IMR-90 (cell line): ENCODE measurements around the gene TMEM117. TPM values are rescaled to one million over a fixed set of nuclear protein-coding genes. Genes with fewer than 3 reads are reported as not detected.

Experiments
- ATAC-seq: fragments of 200-7000 bp; cut with Tn5 transposase; 2 replicates; pipeline ENCODE4 v1.9.1; 2020; ENCODE audit warnings: low read depth, mild to moderate bottlenecking, moderate library complexity
- BruUV-seq: library from RNA; stranded (reverse); fragments of 400-500 nt; replicated peaks from 2 replicates; lab custom pipeline; 2021; lab: Mats Ljungman, UMichigan
- CTCF ChIA-PET: fragments of 300-600 bp; formaldehyde crosslinking; extraction: SDS; loops from one replicate; lab custom pipeline; 2021; ENCODE audit warnings: antibody characterized with exemption; lab: Yijun Ruan, JAX
- POLR2A ChIA-PET: fragments of 300-600 bp; sonication (Branson Sonifier 250); formaldehyde crosslinking; loops from one replicate; lab custom pipeline; 2022; ENCODE audit warnings: antibody characterized with exemption; ENCODE audit not compliant: unreplicated experiment; lab: Charles Lee
- DNase-seq: peaks from one replicate; pipeline ENCODE4 v3.0.0; 2013
- H2AFZ ChIP-seq: replicated peaks from 2 replicates; pipeline ENCODE3; 2013; ENCODE audit warnings: low read length, mild to moderate bottlenecking; ENCODE audit not compliant: poor library complexity
- H2AK5ac ChIP-seq: 2 replicates; pipeline ENCODE4 v1.6.1; 2013; ENCODE audit warnings: low read depth, low read length, inconsistent platforms
- H2AK9ac ChIP-seq: replicated peaks from 2 replicates; pipeline ENCODE3; 2013; ENCODE audit warnings: mild to moderate bottlenecking, low read depth, low read length, moderate library complexity; ENCODE audit not compliant: poor library complexity
- H2BK120ac ChIP-seq: 2 replicates; pipeline ENCODE4 v1.6.1; 2013; ENCODE audit warnings: low read depth, low read length, inconsistent platforms
- H2BK15ac ChIP-seq: 3 replicates; pipeline ENCODE4 v1.6.1; 2013; ENCODE audit warnings: low read depth, low read length, inconsistent platforms
- H2BK20ac ChIP-seq: 2 replicates; pipeline ENCODE4 v1.6.1; 2013; ENCODE audit warnings: low read depth, mild to moderate bottlenecking, inconsistent platforms, low read length, moderate library complexity
- H2BK5ac ChIP-seq: 2 replicates; pipeline ENCODE4 v1.6.1; 2013; ENCODE audit warnings: mild to moderate bottlenecking, low read depth, low read length, inconsistent platforms; ENCODE audit not compliant: poor library complexity, severe bottlenecking
- H3K14ac ChIP-seq: replicated peaks from 2 replicates; pipeline ENCODE4 v1.6.1; 2013; ENCODE audit warnings: low read depth, low read length, inconsistent platforms
- H3K18ac ChIP-seq: 2 replicates; pipeline ENCODE4 v1.6.1; 2013; ENCODE audit warnings: low read depth, low read length, control low read depth
- H3K23ac ChIP-seq: 2 replicates; pipeline ENCODE4 v1.6.1; 2013; ENCODE audit warnings: low read depth, low read length, inconsistent platforms
- H3K27ac ChIP-seq: 2 replicates; pipeline ENCODE4 v1.5.1; 2013; ENCODE audit warnings: mild to moderate bottlenecking, control low read depth, low read length; ENCODE audit not compliant: insufficient read depth
- H3K27me3 ChIP-seq: 2 replicates; pipeline ENCODE4 v1.6.1; 2013; ENCODE audit warnings: low read length; ENCODE audit not compliant: control insufficient read depth, insufficient read depth
- H3K36me3 ChIP-seq: 2 replicates; pipeline ENCODE4 v1.6.1; 2013; ENCODE audit warnings: low read length, mixed read lengths; ENCODE audit not compliant: control insufficient read depth, insufficient read depth
- H3K4ac ChIP-seq: 2 replicates; pipeline ENCODE4 v1.6.1; 2013; ENCODE audit warnings: low read depth, low read length, inconsistent platforms
- H3K4me1 ChIP-seq: 2 replicates; pipeline ENCODE4 v1.6.1; 2013; ENCODE audit warnings: low read length, mixed read lengths; ENCODE audit not compliant: control insufficient read depth, insufficient read depth
- H3K4me2 ChIP-seq: 2 replicates; pipeline ENCODE4 v1.6.1; 2013; ENCODE audit warnings: low read depth, mild to moderate bottlenecking, control low read depth, low read length, moderate library complexity
- H3K4me3 ChIP-seq: 2 replicates; pipeline ENCODE4 v1.5.1; 2013; ENCODE audit warnings: low read depth, mild to moderate bottlenecking, control low read depth, low read length, moderate library complexity; ENCODE audit not compliant: insufficient read depth
- H3K56ac ChIP-seq: 2 replicates; pipeline ENCODE4 v1.6.1; 2013; ENCODE audit warnings: low read length, inconsistent platforms; ENCODE audit not compliant: insufficient read depth; ENCODE audit errors: extremely low read depth
- H3K79me1 ChIP-seq, 2 experiments: 2 replicates each; pipeline ENCODE4 v1.6.1; 2013; ENCODE audit warnings: low read length in 2 of 2, inconsistent platforms in 1 of 2, low read depth in 1 of 2
- H3K9ac ChIP-seq: 2 replicates; pipeline ENCODE4 v1.6.1; 2013; ENCODE audit warnings: low read depth, low read length, control low read depth
- H3K9me1 ChIP-seq: 2 replicates; pipeline ENCODE4 v1.6.1; 2013; ENCODE audit warnings: low read length, inconsistent platforms; ENCODE audit not compliant: insufficient read depth
- H3K9me3 ChIP-seq: 2 replicates; pipeline ENCODE4 v1.6.1; 2013; ENCODE audit warnings: low read length; ENCODE audit not compliant: control insufficient read depth, insufficient read depth
- H4K20me1 ChIP-seq: 2 replicates; pipeline ENCODE4 v1.6.1; 2013; ENCODE audit warnings: low read length, inconsistent platforms; ENCODE audit not compliant: insufficient read depth
- H4K5ac ChIP-seq: 2 replicates; pipeline ENCODE4 v1.6.1; 2013; ENCODE audit warnings: mild to moderate bottlenecking, low read depth, low read length, control low read depth
- H4K8ac ChIP-seq, 2 experiments: 2 replicates each; pipeline ENCODE4 v1.6.1; 2013; ENCODE audit warnings: low read depth in 2 of 2, low read length in 2 of 2, control low read depth in 1 of 2, inconsistent platforms in 1 of 2
- H4K91ac ChIP-seq: 2 replicates; pipeline ENCODE4 v1.6.1; 2013; ENCODE audit warnings: low read depth, low read length, inconsistent platforms; ENCODE audit not compliant: insufficient read depth
- BHLHE40 ChIP-seq: fragments of 150-350 bp; IDR thresholded peaks from 2 replicates; pipeline ENCODE4 v1.6.1; 2016; ENCODE audit warnings: mild to moderate bottlenecking, low read depth, low read length
- CHD1 ChIP-seq: IDR thresholded peaks from 2 replicates; pipeline ENCODE4 v1.6.1; 2012; ENCODE audit warnings: low read depth, low read length, improper control_type of control experiment
- CTCF ChIP-seq: conservative IDR thresholded peaks from 2 replicates; pipeline ENCODE4 v1.5.1; 2012; ENCODE audit warnings: mild to moderate bottlenecking, low read depth, low read length, improper control_type of control experiment
- MAFK ChIP-seq: IDR thresholded peaks from 2 replicates; pipeline ENCODE4 v1.6.1; 2012; ENCODE audit warnings: low read depth, low read length, improper control_type of control experiment
- MAZ ChIP-seq: IDR thresholded peaks from 2 replicates; pipeline ENCODE4 v1.6.1; 2012; ENCODE audit warnings: low read depth, mild to moderate bottlenecking, low read length, improper control_type of control experiment, moderate library complexity, borderline replicate concordance
- MXI1 ChIP-seq: IDR thresholded peaks from 2 replicates; pipeline ENCODE4 v1.6.1; 2012; ENCODE audit warnings: low read depth, mild to moderate bottlenecking, low read length, moderate library complexity, borderline replicate concordance
- POLR2A ChIP-seq: IDR thresholded peaks from 2 replicates; pipeline ENCODE4 v1.6.1; 2012; ENCODE audit warnings: mild to moderate bottlenecking, low read depth, low read length
- RFX5 ChIP-seq: IDR thresholded peaks from 2 replicates; pipeline ENCODE4 v1.8.0; 2012; ENCODE audit warnings: low read depth, mild to moderate bottlenecking, low read length, moderate library complexity
- WGBS, 2 experiments: methylation state at CpG; one replicate each; pipeline versions ENCODE4 v1.1.5 to v1.1.7; 2013; ENCODE audit warnings: missing lambda C conversion rate in 2 of 2; ENCODE audit not compliant: insufficient read length in 1 of 2; ENCODE audit errors: extremely low coverage in 2 of 2; 5-methylcytosine and 5-hydroxymethylcytosine counted together
- dilution Hi-C: fragments of 300-500 bp; cut with HindIII; formaldehyde crosslinking; loops from one replicate; pipeline ENCODE4 v1.14.3; 2018; ENCODE audit warnings: low sequenced_read_pairs; ENCODE audit not compliant: unreplicated experiment
- in situ Hi-C: fragments of 300-500 bp; cut with MboI; formaldehyde crosslinking; loops from 3 replicates; pipeline ENCODE4 v1.14.3; 2019; ENCODE audit warnings: low sequenced_read_pairs, inconsistent platforms, mixed read lengths
- intact Hi-C: fragments of 100-400 bp; cut with micrococcal nuclease; formaldehyde crosslinking; loops from 2 replicates; pipeline ENCODE4 v1.10.0; 2022
- polyA plus RNA-seq, 3 experiments: library from polyadenylated mRNA; depleted of rRNA; stranded (reverse); fragments of >200 nt; gene quantifications; 2 replicates each; pipeline ENCODE4 v1.2.3, GENCODE V29; 2012; ENCODE audit warnings: low replicate concordance in 1 of 3
- total RNA-seq: library from RNA; depleted of rRNA; stranded (reverse); fragments of >200 nt; gene quantifications from 2 replicates; pipeline ENCODE4 v1.2.3, GENCODE V29; 2012

TMEM117 gene
- total and polyA plus RNA-seq, 2 of the 4 experiments (the other 2 are of a cell fraction): 8.7 to 21.0 TPM

DNA sequence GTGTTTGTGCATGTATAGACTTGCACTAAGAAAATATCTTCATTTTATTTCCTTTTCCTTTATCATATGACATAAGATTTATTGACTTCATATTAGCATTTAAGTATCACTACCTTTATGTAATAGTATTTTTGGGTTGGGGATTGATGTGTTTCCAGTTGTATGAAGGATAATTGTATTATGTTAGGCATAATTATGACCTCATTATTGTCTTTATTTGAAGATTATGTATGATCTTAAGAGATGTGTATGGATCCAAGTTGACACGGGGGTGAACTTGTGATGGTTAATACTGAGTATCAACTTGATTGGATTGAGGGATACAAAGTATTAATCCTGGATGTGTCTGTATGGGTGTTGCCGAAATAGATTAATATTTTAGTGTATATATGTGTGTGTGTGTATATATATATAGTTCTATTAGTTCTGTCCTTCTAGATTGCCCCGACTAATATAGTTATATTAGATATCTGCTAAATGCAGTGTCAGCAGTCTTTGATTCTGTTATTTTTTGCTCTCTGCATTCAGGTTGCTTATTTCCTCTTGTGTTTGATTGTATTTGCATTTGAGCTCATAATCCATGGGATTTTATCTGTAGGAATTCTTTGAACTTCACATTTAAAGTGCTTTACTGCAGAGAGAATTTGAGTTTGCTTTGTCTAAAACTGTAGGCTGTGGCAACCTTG lies 211.0 kb downstream of the TMEM117 start:
- Histone ChIP-seq H4K91ac (no peak overlapping the region), H2BK120ac (no peak overlapping the region), H4K5ac (no peak overlapping the region), H3K4me1 (no peaks in the 10 kb centered on the region), H3K9ac (no peak overlapping the region), H3K4me3 (no peak overlapping the region), H4K20me1 (no peaks in the 10 kb centered on the region), H2BK15ac (no peak overlapping the region), H3K56ac (no peak overlapping the region), H3K23ac (no peak overlapping the region), H3K79me1 (no peaks in the 10 kb centered on the region), H2AK9ac (no peak overlapping the region), H3K4me2 (no peak overlapping the region), H2BK20ac (no peak overlapping the region), H3K18ac (no peak overlapping the region), H3K27ac (no peak overlapping the region), H2AK5ac (no peak overlapping the region), H2AFZ (no peak overlapping the region), H3K27me3 (no peaks in the 10 kb centered on the region), H3K36me3 (no peaks in the 10 kb centered on the region), H3K14ac (no peak overlapping the region), H4K8ac (no peak overlapping the region), H3K4ac (no peak overlapping the region), H2BK5ac (no peak overlapping the region), H3K9me1 (no peaks in the 10 kb centered on the region), H3K9me3 (no peaks in the 10 kb centered on the region)
- ATAC-seq (no peak), DNase-seq (no peak)
- no CpG with 5 or more reads among the region's 3 CpGs for WGBS, 2 experiments
- TF ChIP-seq CTCF: no peak
- TF ChIP-seq MAZ: no peak
- TF ChIP-seq MAFK: peak; percentile 93
- no peak for TF ChIP-seq CHD1
- TF ChIP-seq MXI1: no peak
- no peak for TF ChIP-seq RFX5
- TF ChIP-seq BHLHE40: no peak
- no peak for TF ChIP-seq POLR2A
- in situ Hi-C loops: no loop called here
- dilution Hi-C loops: no loop called here
- POLR2A ChIA-PET: no interaction called here
- CTCF ChIA-PET: no interaction called here
- intact Hi-C loops: no loop called here
- no TSS peak for BruUV-seq
